OCI-LY7 (cell line): ENCODE results near the gene TRIM4.
A peak's percentile ranks its signal among the peaks of the same experiment; 100 is the strongest.

ENCODE experiments used
- CTCF ChIP-seq: fragments of 200-600 bp; sonication (generic); conservative IDR thresholded peaks from 2 replicates; pipeline ENCODE4 v1.5.1; 2014; ENCODE audit warnings: mild to moderate bottlenecking, antibody characterized with exemption, low read length, moderate library complexity, mixed read lengths
- EZH2phosphoT487 ChIP-seq: fragments of 200-600 bp; sonication (generic); IDR thresholded peaks from 2 replicates; pipeline ENCODE4 v1.6.1; 2018; ENCODE audit warnings: low read depth, borderline replicate concordance, mild to moderate bottlenecking, mixed run types, antibody characterized with exemption, low read length, moderate library complexity, mixed read lengths

GRCh38 chr7:99949645-99950228 lies 30.4 kb upstream of the TRIM4 start:
- TF ChIP-seq CTCF (peak; percentile 72), EZH2phosphoT487 (no peak)
